ENCODE measurements around the gene HYCC1. TPM values are rescaled to one million over a fixed set of nuclear protein-coding genes. Genes with fewer than 3 reads are reported as not detected.

HYCC1 gene
- total RNA-seq, 1 donor from 2014 or later: 39.9 TPM

GRCh38 chr7:23001610-23002009, 12.3 kb downstream of the HYCC1 start:
- intact Hi-C loops (cut with micrococcal nuclease): no loop called here
- H3K36me3 Mint-ChIP-seq (ENCODE audit: low read depth): peaks cover 3% of the 10 kb centered on the region
- H3K9me3 Mint-ChIP-seq: no peaks in the 10 kb centered on the region
- ChIA-PET CTCF (no interaction called here), POLR2A (no interaction called here)
- peaks cover 63% of the 10 kb centered on the region for H3K4me1 Mint-ChIP-seq
- no peak for TF ChIP-seq CTCF (IDR thresholded peaks at IDR 0.05)
- H3K27me3 Mint-ChIP-seq: no peaks in the 10 kb centered on the region
- H3K27ac Mint-ChIP-seq: no peak overlapping the region
- no peak overlapping the region for H3K4me3 Mint-ChIP-seq
- ATAC-seq (ENCODE audit: low read depth) (no peak), DNase-seq (no peak)

- no peak overlapping the region for H3K27ac Mint-ChIP-seq
- no peak for DNase-seq
- H3K27me3 Mint-ChIP-seq: no peaks in the 10 kb centered on the region
- no peak for TF ChIP-seq CTCF (IDR thresholded peaks at IDR 0.05)
- intact Hi-C loops (cut with micrococcal nuclease): loop anchor here (1.0 kb wide), 1 partner anchor 9 kb away; no protein-coding TSS in a partner anchor
- ChIA-PET POLR2A (no interaction called here), CTCF (no interaction called here)
- H3K36me3 Mint-ChIP-seq (ENCODE audit: low read depth): peaks cover 3% of the 10 kb centered on the region
- no peaks in the 10 kb centered on the region for H3K9me3 Mint-ChIP-seq
- no peak for ATAC-seq (ENCODE audit: low read depth)
- H3K4me1 Mint-ChIP-seq: peaks cover 63% of the 10 kb centered on the region
- no peak overlapping the region for H3K4me3 Mint-ChIP-seq
These were observed 13.2 kb downstream of the HYCC1 start for GRCh38 chr7:23000597-23001360.

GRCh38 chr7:22998519-22998896, 15.4 kb downstream of the HYCC1 start:
- intact Hi-C loops (cut with micrococcal nuclease): no loop called here
- Mint-ChIP-seq H3K9me3 (no peaks in the 10 kb centered on the region), H3K27me3 (no peaks in the 10 kb centered on the region), H3K4me3 (no peak overlapping the region), H3K36me3 (ENCODE audit: low read depth) (peaks cover 3% of the 10 kb centered on the region), H3K4me1 (peaks cover 61% of the 10 kb centered on the region), H3K27ac (no peak overlapping the region)
- ChIA-PET CTCF (no interaction called here), POLR2A (no interaction called here)
- ATAC-seq (ENCODE audit: low read depth): no peak
- no peak for DNase-seq
- no peak for TF ChIP-seq CTCF (IDR thresholded peaks at IDR 0.05)

GRCh38 chr7:22997871-22998518, 15.9 kb downstream of the HYCC1 start:
- CTCF ChIA-PET: no interaction called here
- Mint-ChIP-seq H3K4me1 (peaks cover 64% of the 10 kb centered on the region), H3K36me3 (ENCODE audit: low read depth) (peaks cover 3% of the 10 kb centered on the region), H3K27ac (no peak overlapping the region), H3K9me3 (no peaks in the 10 kb centered on the region), H3K4me3 (no peak overlapping the region), H3K27me3 (no peaks in the 10 kb centered on the region)
- POLR2A ChIA-PET: interaction anchor here (0.6 kb wide), 1 partner anchor 23 kb away, joined by 3 read pairs; no protein-coding TSS in a partner anchor
- no peak for DNase-seq
- no peak for TF ChIP-seq CTCF (IDR thresholded peaks at IDR 0.05)
- ATAC-seq (ENCODE audit: low read depth): no peak
- intact Hi-C loops (cut with micrococcal nuclease): no loop called here

GRCh38 chr7:22996470-22996869, 17.5 kb downstream of the HYCC1 start:
- intact Hi-C loops (cut with micrococcal nuclease): loop anchor here (1.0 kb wide), 1 partner anchor 12 kb away; no protein-coding TSS in a partner anchor
- Mint-ChIP-seq H3K9me3 (no peaks in the 10 kb centered on the region), H3K4me1 (peaks cover 54% of the 10 kb centered on the region), H3K36me3 (ENCODE audit: low read depth) (peaks cover 3% of the 10 kb centered on the region), H3K4me3 (no peak overlapping the region), H3K27me3 (no peaks in the 10 kb centered on the region), H3K27ac (no peak overlapping the region)
- no peak for DNase-seq
- ATAC-seq (ENCODE audit: low read depth): no peak
- no peak for TF ChIP-seq CTCF (IDR thresholded peaks at IDR 0.05)
- ChIA-PET POLR2A (interaction anchor here (1.3 kb wide), 1 partner anchor 9 kb away, joined by 4 read pairs; no protein-coding TSS in a partner anchor), CTCF (no interaction called here)
